Measurements from ENCODE around the gene ST6GALNAC3.

- TF ChIP-seq CTCF (IDR thresholded peaks at IDR 0.05) (no peak), POLR2A (IDR thresholded peaks at IDR 0.05) (no peak)
Measured at GRCh38 chr1:76627901-76628300, 553.4 kb downstream of the ST6GALNAC3 start.

Data from testis (tissue), 2 donors.